A673 (cell line): Measurements from ENCODE around the gene MRPS25. TPM values are rescaled to one million over a fixed set of nuclear protein-coding genes. Genes with fewer than 3 reads are reported as not detected.

Experiments used
- BruUV-seq: library from RNA; stranded (reverse); fragments of 400-500 nt; replicated peaks from 2 replicates; lab custom pipeline; 2021; lab: Mats Ljungman, UMichigan
- CTCF ChIA-PET: fragments of 300-600 bp; sonication (Branson Sonifier 250); formaldehyde crosslinking; loops from one replicate; lab custom pipeline; 2022; ENCODE audit warnings: antibody characterized with exemption; lab: Charles Lee
- POLR2A ChIA-PET: fragments of 300-600 bp; sonication (Branson Sonifier 250); formaldehyde crosslinking; loops from one replicate; lab custom pipeline; 2022; ENCODE audit warnings: antibody characterized with exemption; ENCODE audit not compliant: low non-redundant PET; lab: Charles Lee
- DNase-seq: peaks from one replicate; pipeline ENCODE4 v3.0.0-alpha.2; 2015; ENCODE audit warnings: low spot score
- H3K27ac ChIP-seq: fragments of 200-600 bp; sonication (generic); 2 replicates; pipeline ENCODE4 v1.5.1; 2016; ENCODE audit warnings: mixed run types, low read depth, mild to moderate bottlenecking, mixed read lengths, antibody characterized with exemption, low read length; ENCODE audit not compliant: poor library complexity, severe bottlenecking
- H3K27me3 ChIP-seq: fragments of 200-600 bp; sonication (generic); replicated peaks from 2 replicates; pipeline ENCODE4 v1.6.1; 2017; ENCODE audit warnings: mixed run types, low read depth, mild to moderate bottlenecking, mixed read lengths, antibody characterized with exemption, low read length; ENCODE audit not compliant: insufficient read depth, poor library complexity
- H3K36me3 ChIP-seq: fragments of 200-600 bp; sonication (generic); 2 replicates; pipeline ENCODE4 v1.6.1; 2016; ENCODE audit warnings: mixed run types, mild to moderate bottlenecking, mixed read lengths, antibody characterized with exemption, low read length; ENCODE audit not compliant: insufficient read depth, poor library complexity, severe bottlenecking
- H3K4me1 ChIP-seq: fragments of 200-600 bp; sonication (generic); 2 replicates; pipeline ENCODE4 v1.6.1; 2017; ENCODE audit warnings: mixed run types, mild to moderate bottlenecking, mixed read lengths, antibody characterized with exemption, low read length; ENCODE audit not compliant: insufficient read depth, poor library complexity, severe bottlenecking
- H3K4me3 ChIP-seq: fragments of 200-600 bp; sonication (generic); 2 replicates; pipeline ENCODE4 v1.5.1; 2016; ENCODE audit warnings: low read depth, mixed run types, mild to moderate bottlenecking, mixed read lengths, low read length; ENCODE audit not compliant: poor library complexity, severe bottlenecking
- H3K9me3 ChIP-seq: fragments of 200-600 bp; sonication (generic); 2 replicates; pipeline ENCODE4 v1.6.1; 2016; ENCODE audit warnings: mixed run types, low read depth, mild to moderate bottlenecking, mixed read lengths, antibody characterized with exemption, low read length; ENCODE audit not compliant: poor library complexity, severe bottlenecking
- CTCF ChIP-seq: fragments of 300-800, 200-600 bp; sonication (generic); conservative IDR thresholded peaks from 2 replicates; pipeline ENCODE4 v1.5.1; 2017; ENCODE audit warnings: low read depth, mild to moderate bottlenecking, antibody characterized with exemption, low read length, moderate library complexity, mixed read lengths
- EZH2 ChIP-seq: fragments of 200-600 bp; sonication (generic); IDR thresholded peaks from 2 replicates; pipeline ENCODE4 v1.6.1; 2017; ENCODE audit warnings: borderline replicate concordance, low read depth, mild to moderate bottlenecking, mixed read lengths, antibody characterized with exemption, low read length; ENCODE audit not compliant: poor library complexity, severe bottlenecking
- intact Hi-C: fragments of 100-400 bp; cut with micrococcal nuclease; formaldehyde crosslinking; loops from one replicate; pipeline ENCODE4 v1.10.0; 2022; ENCODE audit not compliant: unreplicated experiment
- total RNA-seq: library from RNA; stranded (reverse); gene quantifications from 2 replicates; pipeline ENCODE4 v1.2.3, GENCODE V29; 2021

MRPS25 gene
- total RNA-seq, 1 experiment from 2014 or later = 91.3 TPM

- Histone ChIP-seq H3K27me3 (no peaks in the 10 kb centered on the region), H3K27ac (no peak overlapping the region), H3K4me1 (no peaks in the 10 kb centered on the region), H3K36me3 (peaks cover 72% of the 10 kb centered on the region), H3K4me3 (no peak overlapping the region), H3K9me3 (no peaks in the 10 kb centered on the region)
- DNase-seq = no peak
- no TSS peak for BruUV-seq
- ChIA-PET CTCF (no interaction called here), POLR2A (no interaction called here)
- TF ChIP-seq EZH2 (no peak), CTCF (no peak)
- intact Hi-C loops = no loop called here
Observed at GRCh38 chr3:15029625-15030024, 35.5 kb downstream of the MRPS25 start.

GRCh38 chr3:15023719-15024118 lies 41.4 kb downstream of the MRPS25 start:
- DNase-seq = no peak
- ChIA-PET CTCF (no interaction called here), POLR2A (no interaction called here)
- Histone ChIP-seq H3K9me3 (no peaks in the 10 kb centered on the region), H3K36me3 (peaks cover 70% of the 10 kb centered on the region), H3K4me3 (no peak overlapping the region), H3K27ac (no peak overlapping the region), H3K27me3 (no peaks in the 10 kb centered on the region), H3K4me1 (no peaks in the 10 kb centered on the region)
- BruUV-seq = no TSS peak
- intact Hi-C loops = no loop called here
- TF ChIP-seq EZH2 = no peak
- TF ChIP-seq CTCF = no peak

- no peak for TF ChIP-seq EZH2
- no TSS peak for BruUV-seq
- Histone ChIP-seq H3K27me3 (no peaks in the 10 kb centered on the region), H3K36me3 (peaks cover 68% of the 10 kb centered on the region), H3K4me1 (no peaks in the 10 kb centered on the region), H3K4me3 (no peak overlapping the region), H3K27ac (no peak overlapping the region), H3K9me3 (no peaks in the 10 kb centered on the region)
- DNase-seq = no peak
- intact Hi-C loops = no loop called here
- ChIA-PET POLR2A (no interaction called here), CTCF (no interaction called here)
Observed at GRCh38 chr3:15023249-15023648, 41.9 kb downstream of the MRPS25 start.

GRCh38 chr3:15017191-15017590 lies 47.9 kb downstream of the MRPS25 start:
- CTCF ChIA-PET = no interaction called here
- H3K4me3 ChIP-seq = no peak overlapping the region
- intact Hi-C loops = no loop called here
- H3K36me3 ChIP-seq = peaks cover 63% of the 10 kb centered on the region
- peak overlapping the region; percentile 74 for H3K27ac ChIP-seq
- H3K4me1 ChIP-seq = peaks cover 9% of the 10 kb centered on the region
- TF ChIP-seq EZH2 = no peak
- no peak for TF ChIP-seq CTCF
- BruUV-seq = no TSS peak
- H3K9me3 ChIP-seq = no peaks in the 10 kb centered on the region
- POLR2A ChIA-PET = no interaction called here
- no peaks in the 10 kb centered on the region for H3K27me3 ChIP-seq
- DNase-seq = no peak
